Measurements from ENCODE around the gene LBP.

DNA sequence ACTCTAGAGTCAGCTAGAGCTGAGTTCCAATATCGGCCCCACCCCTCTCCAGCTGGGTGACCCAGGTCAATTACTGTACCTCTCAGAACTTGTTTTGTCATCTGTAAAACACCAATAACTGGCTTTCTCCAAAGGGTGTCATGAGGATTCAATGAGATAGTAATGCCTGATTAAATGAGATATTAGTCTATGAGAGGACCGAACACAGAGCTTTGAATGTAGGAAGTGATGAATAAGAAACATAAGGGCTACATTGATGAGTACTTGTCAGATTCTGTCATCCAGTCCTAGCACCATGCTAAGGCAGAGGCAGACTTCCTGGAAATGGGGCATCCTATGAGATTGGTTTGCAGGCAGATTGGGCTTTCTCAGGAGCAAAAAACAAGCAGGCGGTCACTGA, 22.1 kb upstream of the LBP start:
- TF ChIP-seq POLR2A (IDR thresholded peaks at IDR 0.05) = no peak
- TF ChIP-seq, protein P1, sequence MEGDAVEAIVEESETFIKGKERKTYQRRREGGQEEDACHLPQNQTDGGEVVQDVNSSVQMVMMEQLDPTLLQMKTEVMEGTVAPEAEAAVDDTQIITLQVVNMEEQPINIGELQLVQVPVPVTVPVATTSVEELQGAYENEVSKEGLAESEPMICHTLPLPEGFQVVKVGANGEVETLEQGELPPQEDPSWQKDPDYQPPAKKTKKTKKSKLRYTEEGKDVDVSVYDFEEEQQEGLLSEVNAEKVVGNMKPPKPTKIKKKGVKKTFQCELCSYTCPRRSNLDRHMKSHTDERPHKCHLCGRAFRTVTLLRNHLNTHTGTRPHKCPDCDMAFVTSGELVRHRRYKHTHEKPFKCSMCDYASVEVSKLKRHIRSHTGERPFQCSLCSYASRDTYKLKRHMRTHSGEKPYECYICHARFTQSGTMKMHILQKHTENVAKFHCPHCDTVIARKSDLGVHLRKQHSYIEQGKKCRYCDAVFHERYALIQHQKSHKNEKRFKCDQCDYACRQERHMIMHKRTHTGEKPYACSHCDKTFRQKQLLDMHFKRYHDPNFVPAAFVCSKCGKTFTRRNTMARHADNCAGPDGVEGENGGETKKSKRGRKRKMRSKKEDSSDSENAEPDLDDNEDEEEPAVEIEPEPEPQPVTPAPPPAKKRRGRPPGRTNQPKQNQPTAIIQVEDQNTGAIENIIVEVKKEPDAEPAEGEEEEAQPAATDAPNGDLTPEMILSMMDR (IDR thresholded peaks at IDR 0.05) = no peak
